RWPE2 (cell line): ENCODE data around the gene ABHD2.

Experiments
- ATAC-seq: fragments of 200-7000 bp; cut with Tn5 transposase; 3 replicates; pipeline ENCODE4 v1.9.1; 2021; ENCODE audit warnings: low read depth
- DNase-seq: peaks from one replicate; pipeline ENCODE4 v3.0.0-alpha.2; 2020; ENCODE audit warnings: low spot score
- H3K27ac ChIP-seq: fragments of 450-650 bp; 2 replicates; pipeline ENCODE4 v1.5.1; 2017; ENCODE audit warnings: mild to moderate bottlenecking; ENCODE audit not compliant: poor library complexity, severe bottlenecking
- H3K27me3 ChIP-seq: fragments of 250-450 bp; sonication (Bioruptor Pico); 2 replicates; pipeline ENCODE4 v1.5.1; 2021; ENCODE audit warnings: mild to moderate bottlenecking, moderate library complexity; ENCODE audit not compliant: insufficient read depth, poor library complexity, severe bottlenecking
- H3K36me3 ChIP-seq: fragments of 250-450 bp; sonication (Bioruptor Pico); 2 replicates; pipeline ENCODE4 v1.5.1; 2020; ENCODE audit warnings: low read depth, mild to moderate bottlenecking, moderate library complexity
- H3K4me1 ChIP-seq: fragments of 250-450 bp; sonication (Bioruptor Pico); 2 replicates; pipeline ENCODE4 v1.5.1; 2021; ENCODE audit warnings: mild to moderate bottlenecking, moderate library complexity; ENCODE audit not compliant: insufficient read depth, poor library complexity, severe bottlenecking
- H3K4me3 ChIP-seq: fragments of 250-450 bp; sonication (Bioruptor Pico); 2 replicates; pipeline ENCODE4 v1.5.1; 2021; ENCODE audit warnings: mild to moderate bottlenecking, moderate library complexity; ENCODE audit not compliant: severe bottlenecking
- H3K9me3 ChIP-seq: fragments of 250-450 bp; sonication (Bioruptor Pico); 2 replicates; pipeline ENCODE4 v1.5.1; 2021; ENCODE audit warnings: mild to moderate bottlenecking, moderate library complexity; ENCODE audit not compliant: severe bottlenecking
- TF ChIP-seq, protein P1 (sequence below): fragments of 450-650 bp; IDR thresholded peaks from one replicate; pipeline ENCODE4 v1.5.1; 2017; ENCODE audit warnings: mild to moderate bottlenecking, moderate library complexity; ENCODE audit not compliant: poor library complexity, severe bottlenecking

The ABHD2 gene

DNA sequence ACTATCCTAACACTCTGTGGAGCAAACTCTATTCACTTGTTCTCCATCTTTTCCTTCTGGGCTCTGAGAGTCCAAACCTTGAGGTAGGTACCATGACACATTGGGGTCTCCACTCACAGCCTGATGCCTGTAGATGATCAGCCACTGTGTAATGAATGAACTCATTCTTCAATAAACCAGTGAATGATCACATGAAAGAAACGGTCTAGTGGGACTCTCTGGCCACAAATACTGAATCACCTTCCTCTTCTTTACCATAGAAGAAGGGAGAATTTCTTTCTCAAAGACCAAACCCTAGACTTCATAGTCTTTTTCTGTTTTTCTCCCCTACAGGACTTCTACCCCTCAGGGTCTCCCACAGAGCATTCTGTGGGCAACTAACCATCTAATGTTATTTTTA is 20.5 kb upstream of the ABHD2 start:
- DNase-seq (no peak), ATAC-seq (peak; percentile 18; the same call in 2 of the 3 replicates)
- Histone ChIP-seq H3K4me3 (no peak overlapping the region), H3K9me3 (peaks cover 5% of the 10 kb centered on the region), H3K27me3 (no peaks in the 10 kb centered on the region), H3K36me3 (no peaks in the 10 kb centered on the region), H3K4me1 (peaks cover 26% of the 10 kb centered on the region), H3K27ac (peak overlapping the region; percentile 50)
- TF ChIP-seq, protein P1, sequence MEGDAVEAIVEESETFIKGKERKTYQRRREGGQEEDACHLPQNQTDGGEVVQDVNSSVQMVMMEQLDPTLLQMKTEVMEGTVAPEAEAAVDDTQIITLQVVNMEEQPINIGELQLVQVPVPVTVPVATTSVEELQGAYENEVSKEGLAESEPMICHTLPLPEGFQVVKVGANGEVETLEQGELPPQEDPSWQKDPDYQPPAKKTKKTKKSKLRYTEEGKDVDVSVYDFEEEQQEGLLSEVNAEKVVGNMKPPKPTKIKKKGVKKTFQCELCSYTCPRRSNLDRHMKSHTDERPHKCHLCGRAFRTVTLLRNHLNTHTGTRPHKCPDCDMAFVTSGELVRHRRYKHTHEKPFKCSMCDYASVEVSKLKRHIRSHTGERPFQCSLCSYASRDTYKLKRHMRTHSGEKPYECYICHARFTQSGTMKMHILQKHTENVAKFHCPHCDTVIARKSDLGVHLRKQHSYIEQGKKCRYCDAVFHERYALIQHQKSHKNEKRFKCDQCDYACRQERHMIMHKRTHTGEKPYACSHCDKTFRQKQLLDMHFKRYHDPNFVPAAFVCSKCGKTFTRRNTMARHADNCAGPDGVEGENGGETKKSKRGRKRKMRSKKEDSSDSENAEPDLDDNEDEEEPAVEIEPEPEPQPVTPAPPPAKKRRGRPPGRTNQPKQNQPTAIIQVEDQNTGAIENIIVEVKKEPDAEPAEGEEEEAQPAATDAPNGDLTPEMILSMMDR: no peak

- Histone ChIP-seq H3K4me3 (no peak overlapping the region), H3K9me3 (peaks cover 5% of the 10 kb centered on the region), H3K27me3 (no peaks in the 10 kb centered on the region), H3K36me3 (no peaks in the 10 kb centered on the region), H3K27ac (peak overlapping the region; percentile 50), H3K4me1 (peaks cover 26% of the 10 kb centered on the region)
- TF ChIP-seq, protein P1: no peak
- DNase-seq (peak; percentile 86), ATAC-seq (peak; percentile 78)
These were observed 19.9 kb upstream of the ABHD2 start for GRCh38 chr15:89068325-89068784.

DNA sequence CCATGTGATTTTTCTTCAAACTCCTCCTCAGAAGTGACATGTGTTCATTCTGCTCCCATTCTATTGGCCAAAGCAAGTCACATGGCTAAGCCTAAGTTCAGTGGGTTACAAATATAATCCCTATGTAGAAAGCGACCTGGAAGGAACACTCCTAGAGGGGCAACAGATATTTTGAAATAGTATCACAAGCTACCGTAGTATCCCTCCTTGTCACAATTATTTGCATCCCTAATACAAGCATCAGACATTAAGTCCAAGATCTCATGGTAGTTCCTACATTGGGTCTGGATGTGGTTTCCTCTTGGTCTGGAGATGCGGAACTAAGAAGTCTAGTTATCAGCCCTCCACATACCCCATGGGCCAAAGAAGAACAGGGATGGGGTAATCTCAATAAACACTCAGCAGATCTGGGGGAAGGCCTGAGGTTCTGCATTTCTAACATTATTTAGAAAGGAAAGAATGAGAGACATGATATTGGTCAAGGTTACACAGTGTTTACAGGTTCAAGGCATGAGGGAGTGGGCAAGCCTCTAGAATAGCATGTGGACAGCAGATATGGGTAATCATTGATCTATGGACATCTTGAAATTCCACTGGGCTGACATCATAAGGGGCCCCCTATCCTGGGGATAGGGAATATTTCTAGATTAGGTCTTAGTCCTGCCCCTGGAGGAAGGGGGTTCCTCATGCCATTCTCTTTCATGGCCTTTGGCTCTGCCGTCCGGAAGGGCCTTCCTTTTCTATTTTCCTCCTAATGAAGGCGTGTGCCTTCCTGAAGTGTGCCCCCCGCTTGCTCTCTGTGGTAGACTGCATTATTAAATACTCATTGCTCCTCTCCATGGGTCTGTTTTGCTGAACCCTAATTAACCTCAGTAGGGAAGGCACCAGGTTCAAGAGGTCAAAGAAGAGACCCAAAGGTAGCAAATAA is 17.8 kb upstream of the ABHD2 start:
- TF ChIP-seq, protein P1: no peak
- no peak overlapping the region for H3K27ac ChIP-seq
- H3K4me1 ChIP-seq: peaks cover 26% of the 10 kb centered on the region
- H3K36me3 ChIP-seq: no peaks in the 10 kb centered on the region
- no peaks in the 10 kb centered on the region for H3K27me3 ChIP-seq
- no peak overlapping the region for H3K4me3 ChIP-seq
- H3K9me3 ChIP-seq: peaks cover 5% of the 10 kb centered on the region
- no peak for ATAC-seq
- DNase-seq: no peak

GRCh38 chr15:89071471-89071870 is 16.8 kb upstream of the ABHD2 start:
- H3K36me3 ChIP-seq: no peaks in the 10 kb centered on the region
- H3K4me3 ChIP-seq: no peak overlapping the region
- H3K27me3 ChIP-seq: no peaks in the 10 kb centered on the region
- DNase-seq (no peak), ATAC-seq (peak; percentile 71)
- TF ChIP-seq, protein P1: no peak
- no peak overlapping the region for H3K27ac ChIP-seq
- peaks cover 23% of the 10 kb centered on the region for H3K4me1 ChIP-seq
- peaks cover 5% of the 10 kb centered on the region for H3K9me3 ChIP-seq

- no peak for ATAC-seq
- no peak overlapping the region for H3K27ac ChIP-seq
These were observed 15.9 kb upstream of the ABHD2 start for GRCh38 chr15:89072277-89072869.

More at GRCh38 chr15:89072277-89072869, 15.9 kb upstream of the ABHD2 start:
- no peak for DNase-seq
- Histone ChIP-seq H3K27me3 (no peaks in the 10 kb centered on the region), H3K9me3 (no peaks in the 10 kb centered on the region), H3K4me3 (no peak overlapping the region), H3K4me1 (peaks cover 17% of the 10 kb centered on the region), H3K36me3 (no peaks in the 10 kb centered on the region)
- TF ChIP-seq, protein P1: no peak
